ENCODE data around the gene JAZF1.
A peak's percentile ranks its signal among the peaks of the same experiment; 100 is the strongest.
"Not testable (repeated sequence)": the region's sequence is repeated elsewhere in the genome, so short reads cannot be mapped to it uniquely, and the experiment has no call there.

Gene JAZF1

DNA sequence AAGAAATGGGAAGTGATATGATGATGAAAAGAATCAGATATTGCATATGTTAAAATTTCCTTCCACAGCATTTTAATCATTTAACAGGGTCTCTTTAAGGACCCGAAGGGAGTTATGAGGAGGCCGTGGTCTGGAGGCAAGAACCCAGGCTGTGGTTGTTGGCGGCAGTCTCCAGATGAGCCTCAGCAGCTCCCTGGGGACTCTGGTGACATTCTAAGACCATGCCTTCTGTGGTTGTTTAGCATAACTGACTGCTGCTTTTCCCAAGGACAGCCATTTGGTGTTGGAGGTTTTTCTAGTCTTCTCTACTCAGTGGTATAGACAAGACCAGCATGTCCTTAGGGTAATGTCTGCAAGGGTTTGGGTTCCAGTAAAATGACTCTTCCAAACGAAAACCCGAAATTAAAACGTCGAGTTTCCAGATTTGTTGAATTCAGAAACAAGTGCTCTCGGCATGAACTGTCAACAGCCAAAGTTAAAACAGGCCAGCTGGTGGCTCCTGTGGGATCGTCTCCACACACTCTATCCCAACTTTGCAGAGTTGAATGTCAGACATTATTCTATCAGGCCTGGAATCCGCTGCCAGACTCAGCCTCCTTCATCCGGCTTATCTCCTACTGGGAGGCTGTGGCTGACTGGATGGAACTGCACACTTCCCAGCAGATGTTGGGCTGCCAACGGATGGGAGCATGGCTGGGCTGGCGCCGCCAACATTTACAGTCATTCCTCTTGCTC lies 257.5 kb downstream of the JAZF1 start:
- TF ChIP-seq, protein P1, sequence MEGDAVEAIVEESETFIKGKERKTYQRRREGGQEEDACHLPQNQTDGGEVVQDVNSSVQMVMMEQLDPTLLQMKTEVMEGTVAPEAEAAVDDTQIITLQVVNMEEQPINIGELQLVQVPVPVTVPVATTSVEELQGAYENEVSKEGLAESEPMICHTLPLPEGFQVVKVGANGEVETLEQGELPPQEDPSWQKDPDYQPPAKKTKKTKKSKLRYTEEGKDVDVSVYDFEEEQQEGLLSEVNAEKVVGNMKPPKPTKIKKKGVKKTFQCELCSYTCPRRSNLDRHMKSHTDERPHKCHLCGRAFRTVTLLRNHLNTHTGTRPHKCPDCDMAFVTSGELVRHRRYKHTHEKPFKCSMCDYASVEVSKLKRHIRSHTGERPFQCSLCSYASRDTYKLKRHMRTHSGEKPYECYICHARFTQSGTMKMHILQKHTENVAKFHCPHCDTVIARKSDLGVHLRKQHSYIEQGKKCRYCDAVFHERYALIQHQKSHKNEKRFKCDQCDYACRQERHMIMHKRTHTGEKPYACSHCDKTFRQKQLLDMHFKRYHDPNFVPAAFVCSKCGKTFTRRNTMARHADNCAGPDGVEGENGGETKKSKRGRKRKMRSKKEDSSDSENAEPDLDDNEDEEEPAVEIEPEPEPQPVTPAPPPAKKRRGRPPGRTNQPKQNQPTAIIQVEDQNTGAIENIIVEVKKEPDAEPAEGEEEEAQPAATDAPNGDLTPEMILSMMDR (IDR thresholded peaks at IDR 0.05; ENCODE audit: low read length) = no peak
- TF ChIP-seq EZH2phosphoT487 (IDR thresholded peaks at IDR 0.05; ENCODE audit: low read length) = no peak
- TF ChIP-seq EZH2 (optimal IDR thresholded peaks at IDR 0.05; ENCODE audit: low read depth, low read length) = no peak
- Histone ChIP-seq H3K27me3 (replicated peaks; ENCODE audit: insufficient read depth, low read length) (no peaks in the 10 kb centered on the region), H3K79me2 (ENCODE audit: low read length) (no peaks in the 10 kb centered on the region), H3K9me3 (replicated peaks; ENCODE audit: insufficient read depth, low read length) (no peaks in the 10 kb centered on the region), H3K4me2 (ENCODE audit: low read depth, low read length) (no peak overlapping the region), H3K4me1 (ENCODE audit: low read length) (no peaks in the 10 kb centered on the region), H3F3A (ENCODE audit: insufficient read depth, low read length) (no peaks in the 10 kb centered on the region), H3K36me3 (replicated peaks; ENCODE audit: insufficient read depth, low read length) (no peaks in the 10 kb centered on the region), H4K20me1 (ENCODE audit: insufficient read depth, low read length) (no peaks in the 10 kb centered on the region), H3K4me3 (ENCODE audit: low read length) (no peak overlapping the region), H2AFZ (ENCODE audit: low read length) (no peak overlapping the region), H3K27ac (ENCODE audit: low read length) (no peak overlapping the region), H3K9ac (ENCODE audit: low read length) (no peak overlapping the region), H3K9me2 (replicated peaks; ENCODE audit: insufficient read depth, low read length) (no peaks in the 10 kb centered on the region)
- DNase-seq = no peak

DNA sequence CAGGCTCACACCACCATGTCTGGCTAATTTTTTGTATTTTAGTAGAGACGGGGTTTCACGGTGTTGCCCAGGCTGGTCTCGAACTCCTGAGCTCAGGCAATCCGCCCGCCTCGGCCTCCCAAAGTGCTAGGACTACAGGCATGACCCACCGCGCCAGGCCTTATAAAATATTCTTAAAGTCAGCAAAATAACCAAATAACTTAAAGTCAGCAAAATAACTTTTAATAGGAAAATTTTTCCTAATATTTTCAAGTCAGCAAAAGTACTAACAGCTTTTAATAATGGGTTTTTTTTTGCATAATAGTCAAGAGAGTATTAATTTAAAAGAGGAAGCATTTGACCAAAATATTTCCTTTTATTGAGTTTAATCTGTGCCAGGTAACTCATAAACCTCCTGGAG lies 258.2 kb downstream of the JAZF1 start:
- not testable (repeated sequence) for H3K27me3 ChIP-seq (replicated peaks; ENCODE audit: insufficient read depth, low read length); H2AFZ ChIP-seq (ENCODE audit: low read length); H3K4me3 ChIP-seq (ENCODE audit: low read length); H3F3A ChIP-seq (ENCODE audit: insufficient read depth, low read length); H3K4me2 ChIP-seq (ENCODE audit: low read depth, low read length); DNase-seq; H3K79me2 ChIP-seq (ENCODE audit: low read length); H3K27ac ChIP-seq (ENCODE audit: low read length); H3K4me1 ChIP-seq (ENCODE audit: low read length); H4K20me1 ChIP-seq (ENCODE audit: insufficient read depth, low read length); H3K9me3 ChIP-seq (replicated peaks; ENCODE audit: insufficient read depth, low read length); H3K9ac ChIP-seq (ENCODE audit: low read length); H3K9me2 ChIP-seq (replicated peaks; ENCODE audit: insufficient read depth, low read length); H3K36me3 ChIP-seq (replicated peaks; ENCODE audit: insufficient read depth, low read length)

DNA sequence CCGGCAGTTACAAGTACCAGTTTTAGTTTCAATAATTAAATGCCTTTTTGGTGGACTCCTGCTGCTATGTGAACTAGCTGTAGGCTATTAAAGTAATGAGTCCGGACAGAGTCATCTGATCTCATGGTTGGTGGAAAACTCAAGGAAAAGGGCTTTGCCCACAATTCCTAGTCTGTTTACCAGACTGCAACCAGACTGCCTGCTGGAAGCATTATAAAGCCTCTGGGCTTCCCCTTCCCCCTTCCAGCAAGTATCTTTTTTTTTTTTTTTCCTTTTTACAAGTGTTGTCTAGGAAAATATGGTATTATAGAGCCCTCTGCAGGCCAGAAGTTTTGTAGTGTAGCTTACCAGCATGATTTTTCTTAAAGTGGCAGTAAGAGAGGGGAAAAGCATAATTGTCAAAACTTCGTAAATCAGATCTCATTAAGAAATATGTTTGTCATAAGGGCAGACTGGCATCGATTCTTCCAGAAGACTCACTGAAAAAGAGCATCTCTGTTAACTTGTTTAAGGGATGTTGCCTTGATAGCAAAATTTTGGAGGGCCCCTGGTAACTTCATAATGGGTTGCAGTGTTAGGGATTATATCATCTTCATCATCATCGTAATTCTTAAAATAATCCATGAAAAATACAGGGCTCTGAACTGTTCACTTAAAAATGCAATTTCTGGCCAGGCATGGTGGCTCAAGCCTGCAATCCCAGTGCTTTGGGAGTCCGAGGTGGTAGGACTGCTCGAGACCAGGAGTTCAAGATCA lies 259.3 kb downstream of the JAZF1 start:
- Histone ChIP-seq H3K4me3 (ENCODE audit: low read length) (no peak overlapping the region), H3K4me2 (ENCODE audit: low read depth, low read length) (no peak overlapping the region), H3K79me2 (ENCODE audit: low read length) (no peaks in the 10 kb centered on the region), H3K27me3 (replicated peaks; ENCODE audit: insufficient read depth, low read length) (no peaks in the 10 kb centered on the region), H2AFZ (ENCODE audit: low read length) (no peak overlapping the region), H3K9ac (ENCODE audit: low read length) (no peak overlapping the region), H3K9me3 (replicated peaks; ENCODE audit: insufficient read depth, low read length) (no peaks in the 10 kb centered on the region), H3F3A (ENCODE audit: insufficient read depth, low read length) (no peaks in the 10 kb centered on the region), H3K9me2 (replicated peaks; ENCODE audit: insufficient read depth, low read length) (no peaks in the 10 kb centered on the region), H3K36me3 (replicated peaks; ENCODE audit: insufficient read depth, low read length) (no peaks in the 10 kb centered on the region), H4K20me1 (ENCODE audit: insufficient read depth, low read length) (no peaks in the 10 kb centered on the region), H3K4me1 (ENCODE audit: low read length) (no peaks in the 10 kb centered on the region), H3K27ac (ENCODE audit: low read length) (no peak overlapping the region)
- DNase-seq = peak; percentile 70
- TF ChIP-seq, protein P1 (IDR thresholded peaks at IDR 0.05; ENCODE audit: low read length) = peak; percentile 54
- no peak for TF ChIP-seq EZH2 (optimal IDR thresholded peaks at IDR 0.05; ENCODE audit: low read depth, low read length)

Measured in MM.1S (cell line).